H9 (cell line): Measurements from ENCODE around the gene KLF1. TPM values are rescaled to one million over a fixed set of nuclear protein-coding genes. Genes with fewer than 3 reads are reported as not detected.

Experiments
- DNase-seq: peaks from one replicate; pipeline ENCODE4 v3.0.0-alpha.2; 2017
- H2AFZ ChIP-seq: one replicate; pipeline ENCODE4 v1.6.1; 2013; ENCODE audit warnings: mild to moderate bottlenecking, low read length, control low read depth, moderate library complexity
- H2AK5ac ChIP-seq: 2 replicates; pipeline ENCODE4 v1.6.1; 2013; ENCODE audit warnings: low read length, control low read depth, mixed read lengths; ENCODE audit not compliant: insufficient read length
- H2BK120ac ChIP-seq: one replicate; pipeline ENCODE4 v1.6.1; 2013; ENCODE audit warnings: low read depth, mild to moderate bottlenecking, low read length, control low read depth, inconsistent platforms; ENCODE audit not compliant: poor library complexity, severe bottlenecking
- H2BK12ac ChIP-seq: 2 replicates; pipeline ENCODE4 v1.6.1; 2013; ENCODE audit warnings: low read length, control low read depth, mixed read lengths, low read depth; ENCODE audit not compliant: insufficient read length
- H2BK15ac ChIP-seq: 2 replicates; pipeline ENCODE4 v1.6.1; 2013; ENCODE audit warnings: low read depth, low read length, control low read depth
- H2BK20ac ChIP-seq: one replicate; pipeline ENCODE4 v1.6.1; 2013; ENCODE audit warnings: low read depth, mild to moderate bottlenecking, low read length, control low read depth, inconsistent platforms; ENCODE audit not compliant: poor library complexity, severe bottlenecking
- H2BK5ac ChIP-seq: 2 replicates; pipeline ENCODE4 v1.6.1; 2013; ENCODE audit warnings: low read length, control low read depth, mixed read lengths; ENCODE audit not compliant: insufficient read length
- H3K14ac ChIP-seq: 2 replicates; pipeline ENCODE4 v1.6.1; 2013; ENCODE audit warnings: low read length, control low read depth; ENCODE audit not compliant: insufficient read depth
- H3K18ac ChIP-seq: 2 replicates; pipeline ENCODE4 v1.6.1; 2013; ENCODE audit warnings: low read depth, mild to moderate bottlenecking, mixed read lengths, low read length, control low read depth; ENCODE audit not compliant: insufficient read length
- H3K23ac ChIP-seq: 2 replicates; pipeline ENCODE4 v1.6.1; 2013; ENCODE audit warnings: low read length, control low read depth, mixed read lengths, low read depth; ENCODE audit not compliant: insufficient read length
- H3K23me2 ChIP-seq: 2 replicates; pipeline ENCODE4 v1.6.1; 2013; ENCODE audit warnings: low read depth, mild to moderate bottlenecking, mixed read lengths, low read length, control low read depth; ENCODE audit not compliant: insufficient read length, poor library complexity, severe bottlenecking
- H3K27ac ChIP-seq: 2 replicates; pipeline ENCODE4 v1.5.1; 2013; ENCODE audit warnings: low read length, control low read depth, mixed read lengths, low read depth; ENCODE audit not compliant: insufficient read length
- H3K27me3 ChIP-seq: 2 replicates; pipeline ENCODE4 v1.6.1; 2013; ENCODE audit warnings: low read length, control low read depth, inconsistent platforms; ENCODE audit not compliant: insufficient read depth
- H3K4ac ChIP-seq: 2 replicates; pipeline ENCODE4 v1.6.1; 2013; ENCODE audit warnings: low read depth, mild to moderate bottlenecking, control low read depth, inconsistent platforms, low read length, moderate library complexity
- H3K4me1 ChIP-seq: 2 replicates; pipeline ENCODE4 v1.6.1; 2013; ENCODE audit warnings: low read length, control low read depth, inconsistent platforms; ENCODE audit not compliant: insufficient read depth
- H3K4me2 ChIP-seq: 2 replicates; pipeline ENCODE4 v1.6.1; 2013; ENCODE audit warnings: low read length, control low read depth, mixed read lengths; ENCODE audit not compliant: insufficient read length, insufficient read depth
- H3K56ac ChIP-seq: 2 replicates; pipeline ENCODE4 v1.6.1; 2013; ENCODE audit warnings: low read depth, mild to moderate bottlenecking, mixed read lengths, low read length, control low read depth; ENCODE audit not compliant: insufficient read length
- H3K79me1 ChIP-seq: 2 replicates; pipeline ENCODE4 v1.6.1; 2013; ENCODE audit warnings: low read depth, mild to moderate bottlenecking, moderate library complexity, low read length, control low read depth, inconsistent platforms; ENCODE audit not compliant: insufficient read depth, poor library complexity, severe bottlenecking
- H3K79me2 ChIP-seq: 2 replicates; pipeline ENCODE4 v1.6.1; 2013; ENCODE audit warnings: low read length, control low read depth, inconsistent platforms; ENCODE audit not compliant: insufficient read depth
- H3K9ac ChIP-seq: 2 replicates; pipeline ENCODE4 v1.6.1; 2013; ENCODE audit warnings: low read length, control low read depth, mixed read lengths; ENCODE audit not compliant: insufficient read length; ENCODE audit errors: extremely low read depth
- H3K9me3 ChIP-seq: one replicate; pipeline ENCODE4 v1.6.1; 2013; ENCODE audit warnings: low read depth, low read length, inconsistent platforms; ENCODE audit not compliant: control insufficient read depth
- H3T11ph ChIP-seq: one replicate; pipeline ENCODE4 v1.6.1; 2013; ENCODE audit warnings: mild to moderate bottlenecking, low read length, control low read depth, inconsistent platforms
- H4K20me1 ChIP-seq: one replicate; pipeline ENCODE4 v1.6.1; 2013; ENCODE audit not compliant: control insufficient read depth, insufficient read length, insufficient read depth
- H4K5ac ChIP-seq: 2 replicates; pipeline ENCODE4 v1.6.1; 2013; ENCODE audit warnings: low read depth, mild to moderate bottlenecking, mixed read lengths, low read length, control low read depth; ENCODE audit not compliant: insufficient read length
- H4K8ac ChIP-seq: replicated peaks from 2 replicates; pipeline ENCODE4 v1.6.1; 2013; ENCODE audit warnings: low read length, control low read depth, mixed read lengths, low read depth; ENCODE audit not compliant: insufficient read length
- H4K91ac ChIP-seq: 2 replicates; pipeline ENCODE4 v1.6.1; 2013; ENCODE audit warnings: low read depth, mild to moderate bottlenecking, moderate library complexity, mixed read lengths, low read length, control low read depth; ENCODE audit not compliant: insufficient read length
- H3K27ac Mint-ChIP-seq, 3 experiments: 2 replicates in 2 of 3; 3 replicates in 1 of 3; pipeline ENCODE4 v1.8.0; 2020 to 2021; ENCODE audit warnings: mixed read lengths in 3 of 3, mild to moderate bottlenecking in 1 of 3, moderate library complexity in 1 of 3
- H3K27me3 Mint-ChIP-seq: 2 replicates; pipeline ENCODE4 v1.8.0; 2021; ENCODE audit warnings: low read depth, mild to moderate bottlenecking, moderate library complexity, mixed read lengths
- H3K36me3 Mint-ChIP-seq, 3 experiments: 2 replicates in 2 of 3; 3 replicates in 1 of 3; pipeline ENCODE4 v1.8.0; 2020 to 2021; ENCODE audit warnings: low read depth in 3 of 3, mixed read lengths in 3 of 3; ENCODE audit not compliant: insufficient read depth in 1 of 3
- H3K4me1 Mint-ChIP-seq, 2 experiments: 2 replicates each; pipeline ENCODE4 v1.8.0; 2020; ENCODE audit warnings: mixed read lengths in 2 of 2
- H3K4me3 Mint-ChIP-seq, 2 experiments: 2 replicates in 1 of 2; 3 replicates in 1 of 2; pipeline ENCODE4 v1.8.0; 2020 to 2021; ENCODE audit warnings: mild to moderate bottlenecking in 2 of 2, mixed read lengths in 2 of 2, moderate library complexity in 1 of 2
- H3K9me3 Mint-ChIP-seq, 2 experiments: 2 replicates in 1 of 2; 3 replicates in 1 of 2; pipeline ENCODE4 v1.8.0; 2020; ENCODE audit warnings: mild to moderate bottlenecking in 2 of 2, mixed read lengths in 2 of 2, moderate library complexity in 1 of 2
- CTCF ChIP-seq: fragments of 200-600 bp; sonication (generic); conservative IDR thresholded peaks from 3 replicates; pipeline ENCODE4 v1.8.0; 2021; ENCODE audit warnings: antibody characterized with exemption, mild to moderate bottlenecking
- WGBS: extraction: QIAGEN DNeasy Blood & Tissue Kit; methylation state at CpG from one replicate; pipeline ENCODE4 v1.1.7; 2013; ENCODE audit warnings: missing lambda C conversion rate, low lambda C conversion rate, mixed read lengths; ENCODE audit not compliant: insufficient read length; ENCODE audit errors: extremely low coverage; 5-methylcytosine and 5-hydroxymethylcytosine counted together
- total RNA-seq: library from RNA; stranded (reverse); gene quantifications from 2 replicates; pipeline ENCODE4 v1.2.1, GENCODE V29; 2021

Gene KLF1
- total RNA-seq, 1 experiment from 2014 or later, result 0.37 TPM

GRCh38 chr19:12872941-12873890 is 13.8 kb downstream of the KLF1 start:
- H3K79me1 ChIP-seq, result no peaks in the 10 kb centered on the region
- Mint-ChIP-seq H3K36me3 (peaks cover 42 to 57% (median 45%) of the 10 kb centered on the region in 3 experiments), H3K27ac (no peak overlapping the region; a peak in 1 of 7 replicates), H3K9me3 (peaks cover 5 to 11% of the 10 kb centered on the region in 2 experiments; a peak in 4 of 5 replicates), H3K27me3 (no peaks in the 10 kb centered on the region), H3K4me1 (0 out of 4 replicates have a peak, but pooled peaks cover 0 to under 1% of the 10 kb centered on the region in 2 experiments), H3K4me3 (no peak overlapping the region)
- H3K27me3 ChIP-seq, result no peaks in the 10 kb centered on the region
- no peak overlapping the region for H2BK5ac ChIP-seq
- no peak overlapping the region for H3K56ac ChIP-seq
- H2BK15ac ChIP-seq, result no peak overlapping the region
- H2AK5ac ChIP-seq, result no peak overlapping the region
- no peaks in the 10 kb centered on the region for H3K4me1 ChIP-seq
- H3T11ph ChIP-seq, result no peak overlapping the region
- H3K18ac ChIP-seq, result no peak overlapping the region
- H4K8ac ChIP-seq, result no peak overlapping the region
- no peaks in the 10 kb centered on the region for H3K79me2 ChIP-seq
- H3K9ac ChIP-seq, result no peak overlapping the region
- H3K4me2 ChIP-seq, result no peak overlapping the region
- peak; percentile 84 for DNase-seq
- no peak overlapping the region for H2BK20ac ChIP-seq
- H3K14ac ChIP-seq, result no peak overlapping the region
- no peak overlapping the region for H2BK12ac ChIP-seq
- no peaks in the 10 kb centered on the region for H3K23me2 ChIP-seq
- no peak overlapping the region for H2AFZ ChIP-seq
- no peak overlapping the region for H2BK120ac ChIP-seq
- H4K5ac ChIP-seq, result no peak overlapping the region
- no CpG with 5 or more reads among the region's 70 CpGs for WGBS
- no peak overlapping the region for H4K91ac ChIP-seq
- TF ChIP-seq CTCF, result no peak
- H3K4ac ChIP-seq, result no peak overlapping the region
- no peaks in the 10 kb centered on the region for H3K9me3 ChIP-seq
- peaks cover 3% of the 10 kb centered on the region for H4K20me1 ChIP-seq
- no peak overlapping the region for H3K23ac ChIP-seq
- H3K27ac ChIP-seq, result no peak overlapping the region
